Measurements from ENCODE around the gene FKBP1B.
"Not testable (repeated sequence)": the region's sequence is repeated elsewhere in the genome, so short reads cannot be mapped to it uniquely, and the experiment has no call there.

FKBP1B gene

GRCh38 chr2:24049485-24050021 lies at the start of gene FKBP1B:
Gene FKBP1B, plus strand, starts transcription at chr2:24049741. Its CDS starts 109 bp downstream, at chr2:24049850.
- DNase-seq (ENCODE audit: low read depth in 2 of 2): no peak

- DNase-seq (ENCODE audit: low read depth in 2 of 2): no peak
These were observed 41.8 kb upstream of the FKBP1B start for GRCh38 chr2:24007693-24008092.

GRCh38 chr2:24008672-24009366 lies 40.7 kb upstream of the FKBP1B start:
- no peak for DNase-seq (ENCODE audit: low read depth in 2 of 2)

- DNase-seq (ENCODE audit: low read depth in 2 of 2): no peak
These were observed 40.2 kb upstream of the FKBP1B start for GRCh38 chr2:24009367-24009679.

- no peak for DNase-seq (ENCODE audit: low read depth in 2 of 2)
These were observed 39.7 kb upstream of the FKBP1B start, which contains the start of gene MFSD2B for GRCh38 chr2:24009680-24010476. Gene MFSD2B, plus strand, starts transcription at chr2:24010085. Its CDS starts 12 bp downstream, at chr2:24010097.

- DNase-seq (ENCODE audit: low read depth in 2 of 2): no peak
These were observed 38.9 kb upstream of the FKBP1B start for GRCh38 chr2:24010477-24011249.

GRCh38 chr2:24011250-24012104 lies 38.1 kb upstream of the FKBP1B start:
- no peak for DNase-seq (ENCODE audit: low read depth in 2 of 2)

- DNase-seq (ENCODE audit: low read depth in 2 of 2): no peak
These were observed 36.9 kb upstream of the FKBP1B start for GRCh38 chr2:24012521-24013188.

- DNase-seq (ENCODE audit: low read depth in 2 of 2): not testable (repeated sequence)
These were observed 34.6 kb upstream of the FKBP1B start for GRCh38 chr2:24014902-24015301.

GRCh38 chr2:24015562-24016375 lies 33.8 kb upstream of the FKBP1B start:
- peak; percentile 3 to 6 for DNase-seq (ENCODE audit: low read depth in 2 of 2)

- no peak for DNase-seq (ENCODE audit: low read depth in 2 of 2)
These were observed 33.2 kb upstream of the FKBP1B start for GRCh38 chr2:24016376-24016761.

GRCh38 chr2:24016853-24017703 lies 32.5 kb upstream of the FKBP1B start:
- DNase-seq (ENCODE audit: low read depth in 2 of 2): no peak

GRCh38 chr2:24017711-24018110 lies 31.8 kb upstream of the FKBP1B start:
- DNase-seq (ENCODE audit: low read depth in 2 of 2): no peak

- DNase-seq (ENCODE audit: low read depth in 2 of 2): no peak
These were observed 31.3 kb upstream of the FKBP1B start for GRCh38 chr2:24018241-24018640.

GRCh38 chr2:24019729-24020128 lies 29.8 kb upstream of the FKBP1B start:
- DNase-seq (ENCODE audit: low read depth in 2 of 2): no peak

GRCh38 chr2:24020244-24020643 lies 29.3 kb upstream of the FKBP1B start:
- no peak for DNase-seq (ENCODE audit: low read depth in 2 of 2)

- DNase-seq (ENCODE audit: low read depth in 2 of 2): no peak
These were observed 28.2 kb upstream of the FKBP1B start for GRCh38 chr2:24021122-24021998.

Measured in fibroblast of skin of left biceps (primary cell).